ENCODE results near the gene TMEM121. TPM values are rescaled to one million over a fixed set of nuclear protein-coding genes. Genes with fewer than 3 reads are reported as not detected.
"Not testable (repeated sequence)": the region's sequence is repeated elsewhere in the genome, so short reads cannot be mapped to it uniquely, and the experiment has no call there.

TMEM121 gene
- total and polyA plus RNA-seq, 8 donors: 2.4 to 5.4 (median 3.2) TPM

DNA sequence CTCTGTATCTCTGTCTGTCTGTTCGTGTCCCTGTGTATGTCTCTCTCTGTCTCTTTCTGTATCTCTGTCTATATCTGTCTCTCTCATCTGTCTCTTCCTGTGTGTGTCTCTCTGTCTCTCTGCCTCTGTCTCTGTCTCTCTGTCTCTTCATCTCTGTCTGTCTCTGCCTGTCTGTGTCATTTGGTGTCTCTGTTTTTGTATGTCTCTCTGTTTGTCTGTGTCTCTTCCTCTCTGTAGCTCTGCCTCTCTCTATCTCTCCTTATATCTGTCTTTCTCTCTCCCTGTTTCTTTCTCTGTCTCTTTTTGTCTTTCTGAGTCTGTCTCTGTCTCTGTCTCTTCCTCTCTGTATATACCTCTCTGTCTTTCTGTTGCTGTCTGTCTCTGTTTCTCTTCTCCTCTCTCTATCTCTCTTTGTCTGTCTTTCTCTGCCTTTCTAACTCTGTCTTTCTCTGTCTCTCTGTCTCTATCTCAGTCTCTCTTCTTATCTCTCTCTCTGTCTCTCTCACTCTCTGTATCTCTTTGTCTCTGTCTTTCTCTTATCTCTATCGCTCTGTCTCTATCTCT is 50.2 kb downstream of the TMEM121 start:
- TF ChIP-seq, protein P1, sequence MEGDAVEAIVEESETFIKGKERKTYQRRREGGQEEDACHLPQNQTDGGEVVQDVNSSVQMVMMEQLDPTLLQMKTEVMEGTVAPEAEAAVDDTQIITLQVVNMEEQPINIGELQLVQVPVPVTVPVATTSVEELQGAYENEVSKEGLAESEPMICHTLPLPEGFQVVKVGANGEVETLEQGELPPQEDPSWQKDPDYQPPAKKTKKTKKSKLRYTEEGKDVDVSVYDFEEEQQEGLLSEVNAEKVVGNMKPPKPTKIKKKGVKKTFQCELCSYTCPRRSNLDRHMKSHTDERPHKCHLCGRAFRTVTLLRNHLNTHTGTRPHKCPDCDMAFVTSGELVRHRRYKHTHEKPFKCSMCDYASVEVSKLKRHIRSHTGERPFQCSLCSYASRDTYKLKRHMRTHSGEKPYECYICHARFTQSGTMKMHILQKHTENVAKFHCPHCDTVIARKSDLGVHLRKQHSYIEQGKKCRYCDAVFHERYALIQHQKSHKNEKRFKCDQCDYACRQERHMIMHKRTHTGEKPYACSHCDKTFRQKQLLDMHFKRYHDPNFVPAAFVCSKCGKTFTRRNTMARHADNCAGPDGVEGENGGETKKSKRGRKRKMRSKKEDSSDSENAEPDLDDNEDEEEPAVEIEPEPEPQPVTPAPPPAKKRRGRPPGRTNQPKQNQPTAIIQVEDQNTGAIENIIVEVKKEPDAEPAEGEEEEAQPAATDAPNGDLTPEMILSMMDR (IDR thresholded peaks at IDR 0.05): no peak
- Histone ChIP-seq H3K27ac (no peak overlapping the region), H3K27me3 (no peaks in the 10 kb centered on the region), H3K4me1 (no peaks in the 10 kb centered on the region), H3K4me3 (no peak overlapping the region), H3K9me3 (no peaks in the 10 kb centered on the region), H3K36me3 (no peaks in the 10 kb centered on the region)
- ATAC-seq: no peak
- intact Hi-C loops (cut with DNase I): no loop called here
- no peak for DNase-seq

DNA sequence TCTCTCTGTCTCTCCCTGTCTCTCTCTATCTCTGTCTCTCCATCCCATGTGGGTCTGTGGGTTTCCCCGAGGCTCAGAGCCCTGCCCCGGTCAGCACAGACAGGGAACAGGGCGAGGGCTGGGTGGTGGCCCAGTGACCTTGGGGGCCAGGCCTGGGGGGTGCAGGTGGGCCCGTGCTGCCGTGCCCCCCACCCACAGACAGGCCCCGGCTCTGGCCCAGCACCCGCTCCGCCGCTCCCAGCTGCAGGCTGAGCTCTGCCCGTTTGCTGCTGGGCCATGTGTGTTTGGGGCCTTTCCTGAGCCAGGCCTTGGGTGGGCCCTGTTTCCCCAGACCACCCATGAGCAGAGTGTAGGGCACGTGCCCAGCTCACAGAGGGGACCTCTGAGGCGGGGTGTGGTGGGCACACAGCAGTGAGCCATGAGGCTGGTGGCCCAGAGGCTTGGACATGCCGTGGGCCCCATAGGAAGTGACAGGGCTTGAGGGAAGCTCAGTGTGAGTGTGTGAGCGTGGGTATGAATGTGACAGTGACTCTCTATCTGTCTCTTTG is 51.0 kb downstream of the TMEM121 start:
- DNase-seq (peak in 1 of 4 donors; percentile 63), ATAC-seq (no peak)
- H3K4me1 ChIP-seq: no peaks in the 10 kb centered on the region
- H3K9me3 ChIP-seq: no peaks in the 10 kb centered on the region
- no peaks in the 10 kb centered on the region for H3K36me3 ChIP-seq
- TF ChIP-seq, protein P1 (IDR thresholded peaks at IDR 0.05): no peak
- intact Hi-C loops (cut with DNase I): no loop called here
- H3K4me3 ChIP-seq: no peak overlapping the region
- H3K27me3 ChIP-seq: no peaks in the 10 kb centered on the region
- no peak overlapping the region for H3K27ac ChIP-seq

DNA sequence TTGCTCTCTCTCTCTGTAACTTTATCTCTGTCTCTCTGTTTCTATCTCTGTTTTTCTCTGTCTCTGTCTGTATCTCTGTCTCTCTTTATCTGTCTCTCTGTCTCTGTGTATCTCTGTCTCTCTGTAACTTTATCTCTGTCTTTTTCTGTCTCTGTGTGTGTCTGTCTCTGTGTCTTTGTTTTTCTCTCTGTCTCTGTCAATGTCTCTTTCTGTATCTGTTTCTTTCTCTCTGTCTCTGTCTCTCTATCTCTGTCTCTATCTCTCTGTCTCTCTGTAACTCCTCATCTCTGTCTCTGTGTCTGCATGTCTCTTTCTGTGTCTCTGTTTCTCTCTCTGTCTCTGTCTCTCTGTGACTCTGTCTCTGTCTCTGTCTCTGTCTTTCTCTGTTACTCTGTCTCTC is 51.7 kb downstream of the TMEM121 start:
- Histone ChIP-seq H3K27me3 (no peaks in the 10 kb centered on the region), H3K4me1 (no peaks in the 10 kb centered on the region), H3K9me3 (no peaks in the 10 kb centered on the region), H3K4me3 (no peak overlapping the region), H3K36me3 (no peaks in the 10 kb centered on the region), H3K27ac (no peak overlapping the region)
- intact Hi-C loops (cut with DNase I): no loop called here
- DNase-seq (no peak), ATAC-seq (no peak)
- TF ChIP-seq, protein P1 (IDR thresholded peaks at IDR 0.05): no peak

- H3K4me1 ChIP-seq; ATAC-seq; H3K27ac ChIP-seq; H3K27me3 ChIP-seq; H3K9me3 ChIP-seq; intact Hi-C loops (cut with DNase I); H3K4me3 ChIP-seq; H3K36me3 ChIP-seq; DNase-seq: not testable (repeated sequence)
Observed at GRCh38 chr14:105579221-105579620, 52.8 kb downstream of the TMEM121 start.

Other genes starting within 250 kb of the TMEM121 start
- 10 to 100 TPM; 32.7 to 33.6 TPM for gene BRF1, start 225.6 kb upstream of the TMEM121 start, total RNA-seq
- gene BRF1, start 225.6 kb upstream of the TMEM121 start, polyA plus RNA-seq (ENCODE audit: insufficient read length in 6 of 6): 10 to 100 TPM; 33.4 to 45.1 (median 35.2) TPM
- 10 to 100 TPM; 69.7 to 77.2 TPM for gene PACS2, start 211.8 kb upstream of the TMEM121 start, total RNA-seq
- 10 to 100 TPM; 64.6 to 99.3 (median 75.4) TPM for gene PACS2, start 211.8 kb upstream of the TMEM121 start, polyA plus RNA-seq (ENCODE audit: insufficient read length in 6 of 6)
- gene TEX22, start 128.0 kb upstream of the TMEM121 start, total RNA-seq: 1 to 10 TPM; 1.7 to 3.0 TPM
- gene TEX22, start 128.0 kb upstream of the TMEM121 start, polyA plus RNA-seq (ENCODE audit: insufficient read length in 6 of 6): 1 to 10 TPM in 5 of 6 donors, under 1 TPM in 1; 0.96 to 2.7 (median 1.3) TPM
- 10 to 100 TPM; 60.6 to 81.8 TPM for gene MTA1, start 106.8 kb upstream of the TMEM121 start, total RNA-seq
- 100 to 1,000 TPM; 111 to 165 (median 125) TPM for gene MTA1, start 106.8 kb upstream of the TMEM121 start, polyA plus RNA-seq (ENCODE audit: insufficient read length in 6 of 6)
- 100 to 1,000 TPM; 172 to 224 TPM for gene CRIP2, start 51.8 kb upstream of the TMEM121 start, total RNA-seq
- 100 to 1,000 TPM; 143 to 229 (median 181) TPM for gene CRIP2, start 51.8 kb upstream of the TMEM121 start, polyA plus RNA-seq (ENCODE audit: insufficient read length in 6 of 6)
- 100 to 1,000 TPM; 171 to 281 TPM for gene CRIP1, start 39.7 kb upstream of the TMEM121 start, total RNA-seq
- gene CRIP1, start 39.7 kb upstream of the TMEM121 start, polyA plus RNA-seq (ENCODE audit: insufficient read length in 6 of 6): 100 to 1,000 TPM in 2 of 6 donors, 10 to 100 TPM in 4; 71.5 to 141 (median 83.9) TPM
- 10 to 100 TPM; 12.8 to 16.8 TPM for gene TEDC1, start 35.3 kb upstream of the TMEM121 start, total RNA-seq
- 10 to 100 TPM in 1 of 6 donors, 1 to 10 TPM in 5; 5.9 to 11.4 (median 7.3) TPM for gene TEDC1, start 35.3 kb upstream of the TMEM121 start, polyA plus RNA-seq (ENCODE audit: insufficient read length in 6 of 6)